KOPT-K1 (cell line): ENCODE results near the gene GAPVD1.
A peak's percentile ranks its signal among the peaks of the same experiment; 100 is the strongest.

Experiments
- H3K27ac ChIP-seq: fragments of 200-600 bp; sonication (generic); 2 replicates; pipeline ENCODE4 v1.5.1; 2016; ENCODE audit warnings: antibody characterized with exemption, mild to moderate bottlenecking, low read depth, low read length; ENCODE audit not compliant: poor library complexity, severe bottlenecking
- H3K36me3 ChIP-seq: fragments of 200-600 bp; sonication (generic); 2 replicates; pipeline ENCODE4 v1.5.1; 2017; ENCODE audit warnings: antibody characterized with exemption, mild to moderate bottlenecking, low read length, moderate library complexity; ENCODE audit not compliant: insufficient read depth
- H3K9me3 ChIP-seq: fragments of 200-600 bp; sonication (generic); 2 replicates; pipeline ENCODE4 v1.5.1; 2017; ENCODE audit warnings: antibody characterized with exemption, low read length, mild to moderate bottlenecking; ENCODE audit not compliant: insufficient read depth, poor library complexity, severe bottlenecking

Gene GAPVD1

DNA sequence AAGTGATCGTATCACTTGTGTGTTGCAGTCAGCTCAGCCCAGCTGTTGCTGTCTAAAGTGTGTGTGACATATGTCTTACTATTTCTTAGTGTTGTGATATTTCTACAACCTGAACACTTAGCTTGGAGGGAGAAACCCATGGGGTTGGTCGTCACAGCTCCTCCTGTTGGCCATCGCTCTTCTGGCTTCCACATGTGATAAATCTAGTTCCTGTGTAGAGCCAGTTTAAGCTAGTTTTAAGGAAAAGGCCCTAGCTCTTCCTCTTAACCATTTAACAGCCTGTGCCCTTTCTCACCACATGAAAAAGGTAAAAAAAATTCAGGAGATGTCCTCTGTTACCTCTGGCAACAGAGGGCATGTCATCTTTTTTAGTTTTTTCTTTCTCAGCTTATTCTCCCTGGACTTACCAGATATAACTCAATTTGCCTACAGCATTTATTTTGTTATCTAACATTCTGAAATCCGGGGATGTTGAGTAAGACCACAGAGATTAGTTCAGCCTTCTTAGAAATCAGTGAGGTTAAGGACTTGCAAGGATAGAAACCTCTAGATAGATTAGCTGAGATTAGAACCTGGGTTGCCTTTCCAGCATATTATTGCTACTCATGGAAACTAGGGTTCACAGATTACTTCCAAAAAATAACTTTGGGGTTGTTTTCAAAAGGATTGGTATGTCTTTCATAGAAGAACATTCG lies 100.4 kb downstream of the GAPVD1 start:
- Histone ChIP-seq H3K36me3 (peaks cover 60% of the 10 kb centered on the region), H3K9me3 (no peaks in the 10 kb centered on the region), H3K27ac (peak overlapping the region; percentile 58)

DNA sequence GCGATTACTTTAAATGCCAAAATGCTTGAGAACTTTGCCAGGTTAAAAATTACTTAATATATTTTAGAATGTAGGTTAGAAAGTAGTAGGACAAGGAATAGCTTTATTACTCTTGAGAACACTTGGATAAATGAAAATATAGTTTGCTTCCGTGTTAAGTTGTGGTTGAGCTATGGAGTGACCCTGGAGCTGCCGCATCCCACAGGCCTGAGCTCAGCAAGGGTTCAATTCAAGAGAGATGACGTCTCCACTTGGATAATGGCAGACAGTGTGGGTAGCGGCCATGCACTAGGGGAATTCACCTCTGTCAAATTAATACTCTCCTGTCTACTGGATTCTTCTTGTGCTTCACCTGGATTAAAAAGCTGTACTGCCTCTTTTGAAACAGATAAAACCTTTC lies 105.0 kb downstream of the GAPVD1 start:
- peaks cover 35% of the 10 kb centered on the region for H3K36me3 ChIP-seq
- H3K9me3 ChIP-seq: no peaks in the 10 kb centered on the region
- no peak overlapping the region for H3K27ac ChIP-seq

DNA sequence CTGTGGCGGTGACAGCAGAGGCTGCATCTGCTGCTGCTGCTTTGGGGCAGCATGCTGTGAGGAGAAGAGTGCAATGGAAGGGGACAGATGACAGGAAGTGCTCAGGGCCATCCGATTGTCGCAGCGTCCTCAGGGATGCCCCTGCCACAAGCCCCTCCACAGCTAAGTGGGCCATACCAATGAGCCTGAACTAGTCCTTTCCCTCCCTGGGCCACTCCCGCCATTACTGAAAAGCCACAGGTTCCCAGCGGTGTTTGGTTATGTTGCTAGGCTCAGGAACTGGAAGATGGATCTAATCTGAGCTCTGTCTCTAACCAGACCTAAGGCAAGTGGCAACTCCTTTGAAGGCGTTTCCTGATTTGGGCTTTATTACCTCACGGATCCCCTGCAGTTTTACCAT lies 109.2 kb downstream of the GAPVD1 start:
- peaks cover 6% of the 10 kb centered on the region; the same call in 1 of the 2 replicates for H3K36me3 ChIP-seq
- H3K27ac ChIP-seq: no peak overlapping the region
- no peaks in the 10 kb centered on the region for H3K9me3 ChIP-seq

DNA sequence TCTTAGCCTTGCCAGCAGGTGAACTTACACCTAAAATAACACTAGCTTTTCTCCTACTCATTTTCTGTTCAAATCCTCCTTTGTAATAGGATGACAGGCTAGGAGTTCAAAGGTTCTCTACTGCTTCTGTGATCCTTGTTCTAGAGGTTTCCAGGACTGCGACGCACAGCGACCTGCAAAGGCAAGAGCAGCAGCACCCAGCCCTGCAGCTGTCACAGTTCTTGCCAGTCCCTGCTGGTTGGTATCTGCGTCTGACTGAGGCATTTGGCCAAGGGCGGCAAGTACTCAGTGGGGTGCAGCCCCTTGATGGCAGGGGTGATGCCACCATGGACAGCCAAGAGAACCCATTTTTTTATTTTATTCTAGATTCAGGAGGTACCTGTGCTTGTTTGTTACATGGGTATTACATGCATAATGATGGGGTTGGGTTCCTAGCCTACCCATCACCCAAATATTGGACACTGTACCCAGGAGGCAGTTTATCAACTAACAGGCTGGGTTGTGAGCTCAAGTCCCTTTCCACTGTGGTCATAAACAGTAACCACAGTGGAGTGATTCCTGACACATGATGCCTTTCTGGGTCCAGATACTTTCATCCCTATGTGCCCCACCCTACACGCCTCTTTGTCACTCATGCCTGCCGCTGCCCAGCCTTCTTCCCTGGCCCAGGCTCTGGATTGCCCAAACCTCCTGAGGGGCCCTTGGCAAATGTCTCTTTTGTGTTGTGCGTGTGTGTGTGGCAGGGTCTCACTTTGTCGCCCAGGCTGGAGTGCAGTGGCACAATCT lies 111.0 kb downstream of the GAPVD1 start:
- H3K9me3 ChIP-seq: no peaks in the 10 kb centered on the region
- H3K36me3 ChIP-seq: no peaks in the 10 kb centered on the region
- H3K27ac ChIP-seq: no peak overlapping the region

DNA sequence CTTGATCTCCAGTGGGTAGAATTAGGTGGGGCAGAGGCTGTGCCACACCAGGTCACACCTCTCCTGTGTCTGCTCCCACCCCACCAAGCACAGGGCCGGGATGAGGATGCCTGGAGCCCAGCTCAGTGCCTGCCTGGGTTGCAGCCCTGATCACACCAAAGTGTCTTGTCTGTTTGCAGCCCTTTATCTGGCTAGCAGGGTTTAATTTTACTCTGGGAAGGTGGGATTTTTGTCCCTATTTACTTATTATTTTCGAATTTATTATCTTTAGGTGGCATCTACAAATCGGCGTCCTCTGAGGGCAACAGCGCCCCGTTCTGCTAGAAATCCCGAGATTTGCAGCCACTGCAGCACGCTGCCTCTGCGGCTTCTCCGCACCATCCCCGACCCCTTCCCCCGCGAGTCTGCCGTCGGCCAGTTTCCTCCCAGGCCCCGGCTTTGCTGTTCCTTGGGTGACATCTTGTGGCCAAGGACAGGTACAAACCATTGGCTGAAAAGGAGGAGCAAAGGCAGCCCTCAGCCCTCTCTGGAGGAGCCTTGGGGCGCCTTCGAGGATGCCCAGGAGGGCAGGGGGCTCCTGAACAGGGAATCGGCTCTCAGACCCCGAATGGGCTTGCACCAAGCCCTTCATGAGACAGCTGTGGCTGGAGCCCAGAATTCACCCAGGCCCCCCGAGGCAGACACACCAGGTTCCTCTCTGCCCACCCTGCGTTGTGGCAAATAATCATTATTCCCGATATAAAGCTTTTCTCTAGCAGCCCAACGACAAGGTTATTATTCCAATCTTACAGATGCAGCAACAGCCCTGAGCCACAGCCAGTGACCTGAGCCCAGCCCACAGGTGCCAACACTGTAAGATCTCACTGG lies 113.0 kb downstream of the GAPVD1 start:
- H3K9me3 ChIP-seq: no peaks in the 10 kb centered on the region
- H3K27ac ChIP-seq: no peak overlapping the region
- H3K36me3 ChIP-seq: no peaks in the 10 kb centered on the region

DNA sequence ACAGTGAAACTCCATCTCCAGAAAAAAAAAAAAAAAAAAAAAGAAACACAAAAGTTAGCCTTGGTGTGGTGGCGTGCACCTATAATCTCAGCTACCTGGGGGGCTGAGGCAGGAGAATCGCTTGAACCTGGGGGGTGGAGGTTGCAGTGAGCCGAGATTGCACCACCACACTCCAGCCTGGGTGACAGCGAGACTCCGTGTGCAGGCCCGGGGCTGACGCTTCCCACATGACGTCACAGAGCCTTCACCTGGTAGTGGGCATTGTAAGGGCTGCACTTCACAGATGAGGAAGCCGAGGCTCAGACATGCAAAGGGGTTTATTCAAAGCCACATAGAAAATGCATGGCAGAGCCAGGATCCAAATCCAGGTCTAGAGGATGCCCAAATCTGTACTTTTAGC lies 114.2 kb downstream of the GAPVD1 start:
- Histone ChIP-seq H3K36me3 (no peaks in the 10 kb centered on the region), H3K27ac (no peak overlapping the region), H3K9me3 (no peaks in the 10 kb centered on the region)

DNA sequence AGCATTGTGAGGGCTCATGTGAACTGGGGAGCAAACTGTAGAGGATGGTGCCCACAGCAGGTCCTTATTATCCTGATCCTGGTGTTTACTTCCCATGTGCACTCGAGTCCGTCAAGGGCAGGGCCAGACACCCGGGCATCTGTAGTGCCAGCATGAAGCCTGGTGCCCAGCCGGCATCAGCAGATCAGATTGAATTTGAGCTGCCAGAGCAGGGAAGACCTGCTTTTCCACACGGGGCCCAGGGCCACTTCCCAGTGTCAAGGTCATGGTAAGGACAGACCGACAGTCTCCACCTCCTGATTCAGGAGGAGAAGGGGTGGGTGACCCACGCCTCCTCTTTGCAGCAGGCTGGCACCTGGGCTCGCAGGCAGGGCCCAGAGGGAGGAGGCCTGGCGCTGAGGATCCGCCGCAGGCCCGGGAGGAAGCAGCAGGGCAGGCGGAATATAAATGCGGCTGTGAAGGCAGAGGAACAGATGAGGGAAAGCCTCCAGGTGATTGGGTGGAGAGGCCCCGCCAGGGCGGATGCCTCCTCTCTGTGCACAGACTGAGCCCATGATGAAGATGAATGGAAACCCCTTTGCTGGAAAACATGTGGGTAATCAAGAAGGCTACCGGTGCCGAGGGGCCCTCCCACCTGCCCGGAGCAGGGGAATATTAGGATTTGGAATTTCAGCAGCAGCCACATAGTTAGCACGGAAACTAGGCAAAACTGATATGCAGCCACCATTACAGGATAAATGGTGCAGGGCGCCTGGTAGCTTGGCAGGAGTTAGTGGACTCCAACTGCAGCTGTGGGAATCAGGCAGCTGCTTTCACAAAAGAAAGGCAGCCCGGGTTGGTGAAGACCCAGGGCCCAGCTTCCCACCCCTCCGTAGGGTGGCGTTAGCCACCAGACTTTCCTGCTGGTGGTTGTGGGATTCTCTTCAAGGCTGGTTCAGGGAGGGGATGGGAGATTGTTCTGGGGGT lies 114.9 kb downstream of the GAPVD1 start:
- no peak overlapping the region for H3K27ac ChIP-seq
- no peaks in the 10 kb centered on the region for H3K9me3 ChIP-seq
- no peaks in the 10 kb centered on the region for H3K36me3 ChIP-seq

DNA sequence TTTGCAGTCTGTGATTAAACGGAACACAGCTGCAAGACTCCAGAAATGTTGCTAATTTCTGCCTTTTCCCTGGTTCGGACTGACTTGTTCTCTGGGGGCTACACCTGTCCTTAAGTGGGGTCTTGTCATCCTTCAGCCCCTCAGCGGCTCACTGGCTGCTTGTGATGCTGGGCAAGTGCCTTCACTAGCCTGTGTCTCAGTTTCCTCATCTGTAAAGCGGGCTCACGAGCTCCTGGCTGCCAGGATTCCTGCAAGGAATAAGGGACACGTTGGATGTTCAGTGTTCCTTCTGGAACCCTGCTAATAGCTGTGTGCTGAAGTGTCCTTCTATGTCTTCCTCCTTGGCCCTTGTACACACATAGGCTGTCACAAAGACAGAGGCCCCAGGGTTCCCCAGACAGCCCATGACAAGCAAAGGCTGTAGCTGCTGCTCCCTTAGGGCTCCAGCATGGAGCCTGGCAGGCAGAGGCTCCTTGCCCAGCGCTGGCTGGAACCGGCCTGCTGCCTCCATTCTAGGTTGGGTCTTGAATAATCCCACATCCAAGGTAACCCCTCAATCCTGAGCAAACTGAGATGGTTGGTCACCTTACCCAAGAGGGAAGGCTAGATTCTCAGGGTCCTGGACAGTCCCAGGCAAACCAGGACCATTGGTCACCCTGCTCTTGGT lies 116.1 kb downstream of the GAPVD1 start:
- Histone ChIP-seq H3K9me3 (no peaks in the 10 kb centered on the region), H3K36me3 (no peaks in the 10 kb centered on the region), H3K27ac (no peak overlapping the region)

DNA sequence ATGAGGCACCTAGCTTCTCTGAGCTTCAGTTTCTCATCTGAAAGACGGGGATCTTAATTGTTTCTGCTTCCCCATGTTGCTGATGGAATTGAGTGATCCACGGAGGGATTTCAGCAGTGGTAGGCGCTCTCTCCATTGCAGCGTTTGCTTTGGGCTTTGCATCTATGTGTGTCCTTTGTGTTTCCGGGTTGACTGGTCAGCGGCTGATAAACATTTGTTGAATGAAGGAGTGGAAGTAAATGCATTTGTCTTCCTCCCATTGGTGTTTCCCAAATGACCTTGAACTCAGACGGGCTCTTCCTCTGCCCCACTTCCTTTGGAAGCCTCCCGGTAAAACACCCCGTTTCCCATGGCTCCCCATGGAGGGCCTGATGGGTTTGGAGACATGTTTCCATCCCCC lies 117.2 kb downstream of the GAPVD1 start:
- no peaks in the 10 kb centered on the region for H3K9me3 ChIP-seq
- H3K36me3 ChIP-seq: no peaks in the 10 kb centered on the region
- H3K27ac ChIP-seq: no peak overlapping the region

DNA sequence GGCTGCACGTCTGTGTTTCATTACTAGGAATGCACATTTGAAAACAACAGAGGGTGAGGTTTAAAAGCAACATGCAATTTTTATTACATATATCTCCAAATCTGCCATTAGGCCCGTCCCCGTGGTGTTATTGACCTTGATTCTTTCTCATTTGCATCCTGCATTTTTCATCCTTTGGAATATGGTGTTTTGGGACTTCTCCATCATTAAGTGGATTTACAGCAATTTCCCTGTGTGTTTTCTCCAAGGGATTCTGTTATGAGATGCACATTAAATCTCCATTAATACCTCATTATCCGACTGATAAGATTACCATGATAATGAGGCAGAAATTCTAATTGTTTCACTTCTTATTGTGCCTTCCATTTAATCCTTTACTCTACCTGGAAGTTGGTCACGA lies 117.6 kb downstream of the GAPVD1 start:
- H3K9me3 ChIP-seq: no peaks in the 10 kb centered on the region
- no peaks in the 10 kb centered on the region for H3K36me3 ChIP-seq
- H3K27ac ChIP-seq: no peak overlapping the region

DNA sequence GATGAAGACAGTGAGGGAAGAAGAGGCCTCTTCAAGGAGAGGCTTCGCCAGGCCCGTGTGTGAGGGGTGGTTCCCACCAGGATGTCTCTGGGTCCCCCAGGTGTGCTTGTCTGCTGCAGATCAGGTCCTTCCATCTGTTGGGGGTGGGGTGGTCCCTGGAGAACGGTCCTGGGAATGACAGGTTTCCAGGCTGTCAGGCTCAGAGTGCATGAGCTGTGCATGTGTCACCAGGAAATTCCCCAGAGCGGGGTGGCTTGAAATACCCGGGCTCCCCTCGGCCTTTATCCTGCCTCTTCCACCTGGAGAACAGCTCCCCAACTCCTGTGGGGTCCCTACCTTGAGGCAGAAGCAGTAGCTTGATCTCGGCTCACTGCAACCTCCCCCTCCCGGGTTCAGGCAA lies 118.8 kb downstream of the GAPVD1 start:
- Histone ChIP-seq H3K9me3 (no peaks in the 10 kb centered on the region), H3K36me3 (no peaks in the 10 kb centered on the region), H3K27ac (no peak overlapping the region)

DNA sequence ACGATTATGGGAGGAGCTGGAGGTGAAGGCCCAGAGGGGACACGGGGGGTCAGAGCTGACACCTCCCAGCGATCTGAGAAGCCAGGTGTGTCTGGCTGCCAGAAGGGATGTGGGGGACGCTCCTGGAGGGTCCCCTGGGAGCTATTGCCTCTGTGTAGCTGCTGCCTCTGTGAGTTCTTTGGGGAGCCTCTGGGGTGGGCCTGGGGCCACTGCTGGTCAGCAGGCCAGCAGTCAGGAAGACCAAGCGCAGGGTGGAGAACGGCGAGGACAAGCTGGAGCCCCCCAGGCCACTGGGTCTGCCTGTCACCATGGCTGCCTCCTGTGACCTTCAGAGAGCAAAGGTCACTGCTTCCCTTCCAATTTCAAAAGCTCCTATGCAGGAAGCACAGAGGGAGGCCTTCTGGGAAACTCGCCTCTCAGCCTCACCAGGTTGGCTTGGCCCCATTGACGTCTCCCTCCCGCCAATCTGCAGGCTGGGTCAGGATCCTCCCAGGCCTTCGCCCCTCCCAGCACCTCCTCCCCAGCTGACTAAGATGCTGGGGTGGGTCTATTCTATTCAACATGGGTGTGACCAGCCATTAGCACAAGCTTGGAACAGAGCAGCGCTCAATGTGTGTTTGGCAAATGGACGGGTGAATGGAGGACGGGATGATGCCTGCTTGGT lies 126.4 kb downstream of the GAPVD1 start:
- Histone ChIP-seq H3K27ac (no peak overlapping the region), H3K36me3 (no peaks in the 10 kb centered on the region), H3K9me3 (no peaks in the 10 kb centered on the region)

DNA sequence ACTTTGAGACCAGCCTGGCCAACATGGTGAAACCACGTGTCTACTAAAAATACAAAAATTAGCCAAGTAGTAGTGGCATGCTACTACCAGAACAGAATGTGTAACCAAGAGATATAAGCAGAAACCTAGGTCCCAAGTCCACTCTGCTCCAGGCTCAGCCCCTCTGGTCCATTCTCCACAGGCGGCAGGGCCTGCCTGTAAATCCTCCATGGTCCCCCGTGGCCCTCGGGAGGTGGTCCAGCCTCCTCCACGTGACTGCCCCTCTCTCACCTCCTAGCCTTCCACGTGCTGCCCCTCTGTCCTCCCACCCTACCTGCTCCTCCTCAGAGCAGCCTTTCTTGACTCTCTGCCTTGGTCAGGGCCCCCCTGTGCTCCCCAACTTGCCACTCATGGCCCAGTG lies 127.4 kb downstream of the GAPVD1 start:
- no peaks in the 10 kb centered on the region for H3K36me3 ChIP-seq
- no peak overlapping the region for H3K27ac ChIP-seq
- H3K9me3 ChIP-seq: no peaks in the 10 kb centered on the region
